SIG-M5 treated with dmso at 0.1 percent for 504 hours (cell line): ENCODE results near the gene TMEM135.
"Not testable (repeated sequence)": the region's sequence is repeated elsewhere in the genome, so short reads cannot be mapped to it uniquely, and the experiment has no call there.

ENCODE experiments used
- DNase-seq: peaks from one replicate; lab custom pipeline; 2025; ENCODE audit not compliant: unreplicated experiment; lab: John Stamatoyannopoulos, UW

The TMEM135 gene

DNA sequence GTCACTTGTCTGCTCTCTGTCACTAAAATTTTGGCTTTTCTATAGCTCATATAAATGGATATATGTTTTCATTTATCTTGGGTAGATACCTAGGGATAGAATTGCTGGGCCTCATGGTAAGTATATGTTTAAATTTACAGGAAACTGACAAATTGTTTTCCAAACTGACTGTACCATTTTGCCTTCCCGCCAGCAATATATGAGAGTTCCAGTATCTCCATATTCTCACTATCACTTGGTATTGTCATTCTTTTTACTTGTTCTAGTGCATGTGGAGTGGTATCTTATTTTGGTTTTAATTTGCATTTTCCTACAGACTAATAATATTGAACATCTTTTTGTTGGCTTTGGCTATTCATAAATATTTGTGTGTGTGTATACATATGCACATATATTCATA lies 101.7 kb downstream of the TMEM135 start:
- DNase-seq, result no peak

DNA sequence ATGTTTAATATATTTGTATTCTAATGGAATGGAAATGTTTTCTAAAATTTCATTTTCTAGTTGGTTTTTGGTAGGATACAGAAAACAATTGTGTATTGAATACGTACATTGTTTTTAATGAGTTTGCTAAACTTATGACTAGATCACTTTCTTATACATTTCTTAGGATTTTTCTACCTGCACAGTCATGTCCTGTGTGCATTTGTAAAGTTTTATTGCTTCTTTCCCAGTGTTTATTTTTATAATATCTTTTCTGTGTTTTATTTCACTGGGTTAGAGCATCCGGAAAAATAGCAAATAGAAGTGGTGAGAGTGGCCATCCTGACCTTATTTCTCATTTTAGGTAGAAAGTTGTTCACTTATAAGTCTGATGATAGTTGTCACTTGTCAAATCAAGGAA lies 103.6 kb downstream of the TMEM135 start:
- no peak for DNase-seq

DNA sequence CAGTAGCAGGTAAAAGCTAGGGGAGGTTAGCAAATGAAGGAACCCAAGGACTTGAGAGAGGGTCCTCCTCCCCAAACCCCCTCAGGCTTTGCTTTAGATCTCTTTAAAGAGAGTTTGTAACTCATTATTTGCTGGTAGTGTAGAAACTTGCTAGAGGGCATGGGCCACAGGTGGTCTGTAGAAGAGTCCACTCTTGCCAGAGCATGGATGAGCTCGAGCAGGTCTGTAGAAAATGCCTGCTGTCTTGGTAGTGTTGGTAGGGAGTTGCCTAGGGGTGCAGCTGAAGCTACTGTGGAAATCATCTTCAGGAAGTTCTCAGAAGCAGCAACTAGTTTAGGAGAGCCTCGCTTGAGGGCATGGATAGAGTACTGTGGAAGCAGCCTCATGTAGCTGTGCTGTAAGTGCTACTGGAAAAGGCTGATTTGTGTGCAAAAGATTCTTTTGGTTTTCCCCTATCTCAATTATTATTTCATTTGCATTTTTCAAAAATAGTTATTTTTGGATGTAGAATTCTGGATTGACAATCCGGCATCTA lies 104.3 kb downstream of the TMEM135 start:
- no peak for DNase-seq

DNA sequence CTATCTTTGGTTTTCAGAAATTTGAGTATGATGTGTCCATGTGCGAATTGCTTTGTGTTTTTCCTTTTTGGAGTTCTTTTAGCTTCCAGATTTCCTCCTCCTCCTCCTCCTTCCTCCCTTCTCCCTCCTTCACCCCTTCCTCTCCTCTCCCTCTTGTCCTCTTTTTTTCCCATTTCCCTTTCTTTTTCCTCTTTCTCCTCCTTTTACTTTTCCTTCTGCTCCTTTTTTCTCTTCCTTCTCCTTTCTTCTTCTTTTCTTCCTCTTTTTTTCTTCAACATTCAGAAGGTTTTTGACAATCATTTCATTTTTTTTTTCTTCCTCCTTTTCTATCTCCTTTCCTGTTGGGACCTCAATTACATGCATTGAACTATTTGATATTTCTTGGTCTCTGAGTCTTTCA lies 104.9 kb downstream of the TMEM135 start:
- no peak for DNase-seq

DNA sequence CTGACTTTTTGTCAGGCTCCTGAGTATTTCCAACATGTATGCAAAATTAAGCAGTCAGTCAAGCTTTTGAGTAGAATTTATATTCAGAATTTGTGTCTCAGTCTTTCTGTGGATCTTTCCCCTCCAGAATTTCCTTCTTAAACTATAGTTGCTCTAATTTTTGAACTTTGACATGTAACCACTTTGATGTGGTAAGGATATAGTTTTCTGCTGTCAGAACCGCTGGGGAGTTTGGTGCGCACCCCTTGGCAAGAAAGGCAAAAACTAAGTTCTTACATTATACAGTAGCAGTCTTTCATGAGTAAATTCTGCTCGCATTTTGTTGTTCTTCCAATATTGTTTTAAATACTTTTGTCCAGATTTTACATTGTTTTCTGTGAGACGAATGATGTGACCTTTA lies 105.9 kb downstream of the TMEM135 start:
- DNase-seq, result no peak

DNA sequence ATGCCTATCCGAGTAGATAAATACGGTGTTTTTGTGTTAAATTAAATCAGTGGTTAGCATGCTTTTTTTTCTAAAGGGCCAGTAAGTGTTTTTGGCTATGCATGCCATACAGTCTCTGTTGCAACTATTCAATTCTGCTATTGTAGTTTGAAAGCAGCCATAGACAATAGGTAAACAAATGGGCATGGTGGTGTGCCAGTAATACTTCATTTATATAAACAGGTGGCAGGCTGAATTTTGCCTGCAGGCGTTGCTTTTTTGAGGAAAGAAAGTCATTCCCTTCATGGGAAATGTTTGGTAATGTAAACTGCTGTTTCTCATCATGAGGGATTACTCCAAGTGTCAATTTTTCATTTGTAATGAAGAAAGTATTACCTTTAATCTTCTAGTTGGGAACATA lies 106.5 kb downstream of the TMEM135 start:
- no peak for DNase-seq

DNA sequence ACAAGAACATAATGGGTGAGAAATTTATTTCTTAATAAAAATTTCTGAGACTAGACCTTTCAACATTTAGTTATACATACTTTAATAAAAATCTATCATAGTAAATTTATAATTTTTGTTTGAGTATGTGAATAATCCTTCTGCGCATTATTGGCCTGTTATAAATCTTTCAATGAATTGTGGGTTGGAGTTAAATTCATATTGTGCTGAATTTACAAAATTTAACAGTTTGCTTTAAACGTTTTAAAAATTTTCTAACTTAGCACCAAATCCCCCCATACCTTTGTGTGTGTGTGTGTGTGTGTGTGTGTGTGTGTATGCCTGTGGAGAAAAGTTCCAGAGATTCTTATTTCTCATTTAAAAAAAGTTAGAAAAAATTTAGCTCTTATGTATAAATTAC lies 111.0 kb downstream of the TMEM135 start:
- no peak for DNase-seq

DNA sequence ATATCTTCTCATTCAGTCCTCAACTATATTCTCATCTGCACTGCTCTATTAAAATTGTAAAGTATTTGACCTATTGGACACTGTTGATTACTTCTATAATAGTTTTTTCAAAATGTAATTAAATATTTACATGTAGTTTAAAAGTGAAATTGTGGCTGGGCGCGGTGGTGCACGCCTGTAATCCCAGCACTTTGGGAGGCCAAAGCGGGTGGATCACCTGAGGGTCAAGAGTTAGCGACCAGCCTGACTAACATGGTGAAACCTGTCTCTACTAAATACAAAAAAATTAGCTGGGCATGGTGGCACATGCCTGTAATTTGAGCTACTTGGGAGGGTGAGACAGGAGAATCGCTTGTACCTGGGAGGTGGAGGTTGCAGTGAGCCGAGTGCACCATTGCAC lies 112.0 kb downstream of the TMEM135 start:
- not testable (repeated sequence) for DNase-seq

DNA sequence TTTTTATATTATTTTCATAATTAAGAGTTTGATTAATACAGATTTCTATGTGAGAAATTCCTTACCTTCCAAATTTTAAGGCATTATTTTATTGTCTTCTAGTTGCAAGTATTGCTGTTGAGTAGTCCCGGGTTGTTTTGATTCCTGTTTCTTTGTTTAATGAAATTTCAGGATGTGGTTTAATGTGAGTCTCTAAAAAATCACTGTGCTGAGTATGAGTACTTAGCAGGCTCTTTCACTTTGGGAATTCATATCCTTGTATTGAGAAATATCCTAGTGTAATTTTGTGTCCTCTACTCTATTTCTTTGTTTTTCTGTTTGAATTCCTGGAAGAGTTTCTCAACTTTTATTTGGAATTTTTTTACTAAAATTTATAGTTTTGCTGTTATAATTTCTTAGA lies 113.2 kb downstream of the TMEM135 start:
- no peak for DNase-seq

DNA sequence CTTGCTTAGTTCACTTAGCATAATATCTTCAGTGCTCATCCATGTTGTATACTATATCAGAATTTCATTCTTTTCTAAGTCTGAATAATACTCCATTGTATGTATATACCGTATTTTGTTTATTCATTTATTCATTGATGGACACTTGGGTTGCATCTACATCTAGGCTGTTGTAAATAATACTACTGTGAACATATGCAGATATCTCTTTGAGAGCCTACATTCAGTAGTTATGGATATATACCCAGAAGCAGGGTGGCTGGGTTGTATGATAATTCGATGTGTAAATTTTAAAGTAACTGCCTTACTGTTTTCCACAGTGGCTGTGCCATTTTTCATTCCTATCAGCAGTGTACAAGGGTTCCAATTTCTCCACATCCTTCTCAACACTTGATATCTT lies 116.5 kb downstream of the TMEM135 start:
- DNase-seq, result no peak

DNA sequence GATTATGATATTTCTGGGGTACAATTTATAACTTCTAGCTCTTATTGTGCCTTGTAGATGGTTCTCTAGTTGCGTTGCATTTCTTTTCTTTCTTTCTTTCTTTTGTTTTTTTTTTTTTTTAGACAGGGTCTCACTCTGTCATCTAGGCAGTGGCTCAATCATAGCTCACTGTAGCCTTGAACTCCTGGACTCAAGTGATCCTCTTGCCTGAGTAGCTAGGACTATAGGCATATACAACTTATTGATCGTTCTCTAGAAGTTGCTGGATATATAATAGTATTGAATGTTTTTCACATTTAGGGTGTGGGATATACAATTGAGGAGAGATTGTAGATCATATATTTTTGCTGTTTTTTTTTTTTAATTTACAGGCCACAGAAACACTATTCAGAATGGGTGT lies 119.2 kb downstream of the TMEM135 start:
- DNase-seq, result no peak

DNA sequence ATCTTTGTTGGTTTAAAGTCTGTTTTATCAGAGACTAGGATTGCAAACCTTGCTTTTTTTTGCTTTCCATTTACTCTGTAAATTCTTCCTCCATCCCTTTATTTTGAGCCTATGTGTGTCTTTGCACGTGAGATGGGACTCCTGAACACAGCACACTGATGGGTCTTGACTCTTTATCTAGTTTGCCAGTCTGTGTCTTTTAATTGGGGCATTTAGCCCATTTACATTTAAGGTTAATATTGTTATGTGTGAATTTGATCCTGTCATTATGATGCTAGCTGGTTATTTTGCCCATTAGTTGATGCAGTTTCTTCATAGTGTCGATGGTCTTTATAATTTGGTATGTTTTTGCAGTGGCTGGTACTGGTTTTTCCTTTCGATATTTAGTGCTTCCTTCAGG lies 131.3 kb downstream of the TMEM135 start:
- not testable (repeated sequence) for DNase-seq

DNA sequence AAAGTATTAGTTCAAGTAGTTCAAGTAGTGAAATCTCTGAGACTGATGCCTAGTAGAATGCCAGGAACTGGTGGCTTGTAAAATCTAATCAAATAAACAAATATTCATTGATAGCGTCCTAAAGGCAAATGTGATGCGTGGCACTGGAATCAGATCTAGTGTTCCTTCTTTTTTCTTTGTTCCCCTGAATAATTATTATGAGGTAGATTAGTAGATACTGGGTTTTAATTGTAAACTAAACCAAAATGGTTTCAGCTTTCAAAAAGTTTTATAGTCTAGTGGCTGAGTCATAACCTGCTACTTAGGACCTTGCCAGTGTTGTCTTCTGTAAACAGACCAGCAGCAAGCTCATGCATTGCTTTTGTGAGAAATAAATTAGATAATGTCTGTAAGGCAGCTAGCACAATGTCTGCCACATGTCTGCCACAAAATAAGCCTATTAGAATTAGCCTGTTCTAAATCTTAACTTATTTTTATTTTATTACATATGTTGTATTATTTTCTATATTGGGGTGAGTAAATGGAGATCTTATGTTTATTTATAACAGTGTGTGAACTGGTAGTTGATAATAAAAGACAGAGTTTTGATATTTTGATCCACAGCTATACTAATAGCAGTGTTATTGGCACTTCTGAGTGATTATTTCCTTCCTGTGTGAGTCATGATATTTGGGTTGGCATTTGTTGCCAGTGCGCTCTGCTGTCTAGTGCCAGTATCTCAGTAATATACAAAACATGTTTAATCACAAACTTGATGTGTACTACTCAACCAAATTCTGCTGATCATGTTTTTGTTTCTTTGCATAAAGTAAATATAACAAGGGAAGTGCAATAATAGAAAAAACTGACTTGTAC lies 135.7 kb downstream of the TMEM135 start:
- no peak for DNase-seq

DNA sequence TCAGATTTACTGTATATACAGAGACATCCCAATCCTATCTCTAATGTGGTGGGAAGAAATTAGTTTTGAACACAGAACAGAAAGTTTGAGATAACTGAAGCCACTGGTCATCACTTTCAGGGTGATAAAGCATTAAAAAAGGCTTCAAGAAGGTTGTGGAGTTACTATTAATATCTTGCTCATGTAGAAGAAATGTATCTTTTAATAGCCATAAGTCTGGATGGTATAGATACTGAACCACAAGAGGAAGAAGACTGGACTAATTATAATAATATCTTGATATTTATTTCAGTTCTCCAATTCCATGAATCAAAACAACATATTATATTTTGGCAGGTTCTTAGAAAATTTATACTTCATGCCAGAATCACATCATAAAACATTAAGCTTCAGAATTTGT lies 137.1 kb downstream of the TMEM135 start:
- DNase-seq, result no peak

DNA sequence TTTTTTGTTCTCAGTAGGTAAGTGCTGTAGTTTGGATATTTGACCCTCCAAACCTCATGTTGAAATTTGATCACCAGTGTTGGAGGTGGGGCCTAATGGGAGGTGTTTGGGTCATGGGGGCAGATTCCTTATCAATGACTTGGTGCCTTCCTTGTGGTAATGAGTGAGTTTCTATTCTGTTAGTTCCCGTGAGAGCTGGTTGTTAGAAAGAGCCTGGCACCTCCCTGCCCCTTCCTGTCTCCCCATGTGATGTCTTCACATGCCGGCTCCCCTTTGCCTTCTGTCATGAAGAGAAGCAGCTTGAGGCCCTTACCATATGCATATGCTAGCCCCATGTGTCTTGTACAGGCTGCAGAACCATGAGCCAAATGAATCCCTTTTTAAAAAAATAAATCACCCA lies 138.3 kb downstream of the TMEM135 start:
- no peak for DNase-seq

DNA sequence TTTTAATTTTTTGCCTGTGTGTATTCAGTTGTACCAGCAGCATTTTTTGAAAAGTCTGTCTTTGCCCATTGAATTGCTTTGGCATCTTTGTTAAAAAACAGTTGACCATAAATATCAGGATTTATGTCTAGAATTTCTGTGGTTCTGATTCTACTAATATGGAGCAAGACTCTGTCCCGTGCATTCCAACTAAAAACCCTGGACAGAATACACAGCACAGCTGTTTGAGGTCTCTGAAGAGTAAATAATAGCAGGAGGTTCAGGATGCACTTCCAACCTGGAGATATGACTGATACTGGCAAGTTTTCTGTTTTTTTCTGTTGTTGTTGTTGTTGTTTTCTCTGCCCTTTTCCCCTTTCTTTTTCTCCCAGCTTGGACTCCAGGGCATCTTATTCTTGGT lies 141.9 kb downstream of the TMEM135 start:
- DNase-seq, result no peak

DNA sequence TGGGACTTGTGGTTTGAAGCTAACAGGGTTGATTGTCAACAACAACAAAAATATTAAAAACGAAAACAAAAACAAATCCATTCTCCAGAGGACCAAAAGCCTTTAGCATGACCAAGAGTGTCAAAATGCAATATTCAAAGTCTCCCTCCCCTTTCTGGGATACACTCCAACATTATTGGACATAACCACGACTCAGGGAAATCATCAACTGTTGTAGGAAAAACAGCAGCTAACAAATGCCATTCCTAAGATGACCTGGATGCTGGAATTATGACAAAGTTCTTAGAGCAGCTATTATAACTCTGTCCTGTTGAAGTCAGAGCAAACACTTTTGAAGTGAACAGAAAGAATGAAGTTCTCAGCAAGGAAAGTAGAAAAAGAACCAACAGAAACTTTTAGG lies 143.0 kb downstream of the TMEM135 start:
- no peak for DNase-seq

DNA sequence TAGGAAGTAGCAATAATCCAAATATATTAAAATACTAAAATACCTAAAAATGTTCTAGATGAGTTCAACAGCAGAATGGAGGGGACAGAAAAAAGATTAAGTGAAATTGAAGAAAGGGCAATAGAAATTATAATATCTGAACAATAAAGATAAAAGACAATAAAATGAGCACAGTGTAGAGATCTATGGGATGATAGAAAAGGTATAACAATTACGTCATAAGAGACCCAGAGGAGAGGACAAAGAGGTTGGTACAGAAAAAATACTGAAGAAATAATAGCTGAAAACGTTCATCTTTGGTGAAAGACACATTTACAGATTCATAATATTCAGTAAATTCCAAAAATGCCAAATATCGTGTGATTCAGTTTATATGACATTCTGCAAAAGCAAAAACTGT lies 143.4 kb downstream of the TMEM135 start:
- DNase-seq, result no peak

DNA sequence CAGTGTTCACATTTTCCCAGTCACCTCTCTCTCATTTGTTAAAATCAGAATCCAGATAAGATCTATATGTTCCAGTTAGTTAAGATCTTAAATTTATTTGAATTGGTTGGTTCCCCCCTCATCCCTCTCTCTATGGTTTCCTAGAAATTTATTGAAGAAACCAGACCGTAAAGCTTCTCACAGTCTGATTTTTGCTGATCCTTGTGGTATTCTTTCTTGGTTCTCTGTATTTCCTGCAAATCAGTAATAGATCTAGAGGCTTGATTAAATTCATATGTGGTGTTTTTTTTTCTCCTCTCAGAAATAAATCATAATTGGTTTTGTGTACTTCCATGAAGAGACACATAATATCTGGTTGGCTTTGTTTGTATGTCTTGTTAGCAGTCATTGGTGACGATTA lies 147.5 kb downstream of the TMEM135 start:
- no peak for DNase-seq

DNA sequence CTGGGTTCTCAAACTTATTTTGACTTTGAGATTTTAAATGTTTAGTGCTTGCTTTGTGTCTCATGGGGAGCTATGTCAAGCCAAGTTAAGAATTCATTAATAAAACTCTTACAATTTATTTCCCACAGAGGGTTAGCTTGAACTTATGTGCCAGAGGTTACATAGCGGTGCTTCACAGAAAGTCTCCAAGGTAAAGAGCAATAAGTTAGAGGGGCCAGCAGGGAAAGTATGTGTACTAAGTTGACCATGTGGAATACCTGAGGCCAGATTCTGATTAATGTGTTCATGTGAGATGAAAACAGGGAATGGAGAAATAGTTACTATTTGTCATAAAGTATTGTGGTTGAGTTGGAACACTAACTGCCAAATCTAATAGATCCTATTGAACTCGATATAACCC lies 149.3 kb downstream of the TMEM135 start:
- DNase-seq, result no peak

DNA sequence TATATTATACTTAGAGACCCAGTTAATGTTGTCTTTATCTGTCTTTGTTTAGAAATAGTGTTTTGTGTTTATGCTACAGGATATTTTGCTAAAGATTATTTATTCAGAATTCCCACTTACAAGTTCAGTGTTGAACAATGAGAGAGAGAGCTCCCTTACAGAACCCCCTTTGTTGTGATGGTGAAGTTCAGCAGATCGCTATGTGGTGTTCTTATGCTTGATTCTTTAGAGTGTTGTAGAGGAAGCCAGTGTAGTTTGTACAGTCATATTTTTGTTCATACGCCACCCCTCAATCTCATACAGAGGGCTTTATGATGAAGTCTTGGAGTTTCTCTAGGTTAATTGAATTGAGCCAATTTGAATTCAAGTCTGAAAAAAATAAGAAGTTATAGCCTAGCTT lies 150.2 kb downstream of the TMEM135 start:
- no peak for DNase-seq

DNA sequence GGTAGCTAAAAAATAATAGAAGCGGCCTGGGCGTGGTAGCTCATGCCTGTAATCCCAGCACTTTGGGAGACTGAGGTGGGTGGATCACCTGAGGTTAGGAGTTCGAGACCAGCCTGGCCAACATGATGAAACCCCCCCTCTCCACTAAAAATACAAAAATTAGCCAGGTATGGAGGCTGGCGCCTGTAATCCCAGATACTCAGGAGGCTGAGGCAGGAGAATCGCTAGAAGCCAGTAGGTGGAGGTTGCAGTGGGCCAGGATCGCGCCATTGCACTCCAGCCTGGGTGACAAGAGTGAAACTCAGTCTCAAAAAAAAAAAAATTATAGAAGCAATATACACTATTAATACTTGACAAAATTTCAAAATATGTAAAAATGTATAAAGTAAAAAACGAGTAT lies 150.7 kb downstream of the TMEM135 start:
- DNase-seq, result not testable (repeated sequence)

DNA sequence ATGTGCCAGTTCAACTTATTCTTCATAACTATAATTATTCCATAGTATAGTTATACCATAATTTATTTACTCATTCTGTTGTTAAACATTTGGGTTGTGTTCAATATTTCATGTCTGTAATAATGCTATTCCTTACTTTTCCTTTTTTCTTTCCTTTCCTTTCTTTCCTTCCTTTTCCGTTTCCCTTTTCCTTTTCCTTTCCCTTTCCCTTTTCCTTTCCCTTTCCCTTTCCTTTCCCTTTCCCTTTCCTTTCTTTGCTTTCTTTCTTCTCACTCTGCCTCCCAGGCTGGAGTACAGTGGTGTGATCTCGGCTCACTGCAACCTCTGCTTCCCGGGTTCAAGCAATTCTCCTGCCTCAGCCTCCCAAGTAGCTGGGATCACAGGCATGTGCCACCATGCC lies 151.2 kb downstream of the TMEM135 start:
- DNase-seq, result not testable (repeated sequence)
